GM18907 (cell line): ENCODE results near the gene HEXA.

ENCODE experiments used
- ATAC-seq: cut with Tn5 transposase; IDR thresholded peaks from one replicate; pipeline ENCODE4 v1.9.1; 2021; ENCODE audit warnings: mild to moderate bottlenecking, moderate library complexity; ENCODE audit not compliant: unreplicated experiment

The HEXA gene

DNA sequence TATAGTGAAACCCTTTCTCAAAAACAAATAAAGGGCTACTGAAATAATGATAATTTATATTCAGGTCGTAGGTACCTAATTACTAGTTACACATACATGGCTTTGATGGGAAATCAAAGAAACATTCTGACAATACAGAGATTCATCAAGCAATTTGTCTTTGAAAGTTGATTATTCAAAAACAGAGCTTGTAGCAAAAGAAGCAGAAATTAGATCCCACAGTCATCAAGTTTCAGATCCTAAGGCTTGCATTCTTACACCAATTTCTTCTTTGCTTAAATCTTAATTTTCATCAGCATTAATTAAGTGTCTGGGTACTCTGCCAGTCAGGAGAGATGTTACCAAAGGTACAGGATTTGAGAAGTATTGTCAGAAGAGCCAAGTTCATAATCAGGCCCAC lies 1.5 kb upstream of the HEXA start:
- ATAC-seq: no peak

DNA sequence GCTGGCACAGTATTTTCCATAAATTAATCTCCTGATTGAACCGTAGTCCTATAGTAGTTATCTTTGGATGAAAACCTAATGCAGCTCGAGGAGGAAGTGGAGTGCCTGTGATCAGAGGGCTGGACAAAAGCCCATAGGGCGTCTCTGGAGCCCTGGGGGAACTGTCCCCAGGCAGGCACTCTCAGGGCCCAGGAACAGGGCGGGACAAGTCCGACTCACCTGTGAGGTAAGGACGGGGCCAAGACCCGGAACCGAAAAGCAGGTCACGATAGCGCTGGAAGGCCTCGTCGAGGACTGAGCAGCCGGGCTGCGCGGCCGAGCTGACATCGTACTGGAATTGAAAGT lies 341 bp downstream of the HEXA start:
- ATAC-seq: peak; percentile 38

DNA sequence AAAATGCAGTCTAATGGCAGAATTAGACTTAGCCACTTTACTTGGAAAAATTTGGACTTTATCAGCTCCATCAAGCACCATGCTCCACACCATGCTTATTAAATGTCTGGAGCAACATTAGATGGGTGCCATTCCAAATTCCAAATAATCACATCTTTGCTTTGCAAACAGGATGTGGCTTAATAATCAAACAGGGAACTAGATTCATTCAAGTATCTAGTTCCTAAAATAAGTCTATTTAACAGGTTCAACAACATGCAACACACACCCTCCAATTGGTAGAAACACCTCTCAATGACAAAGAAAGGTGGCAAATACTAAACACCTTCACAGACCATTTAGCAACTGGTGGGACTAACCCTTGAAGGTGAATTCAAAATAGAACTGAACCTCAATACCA lies 3.5 kb downstream of the HEXA start:
- ATAC-seq: no peak

DNA sequence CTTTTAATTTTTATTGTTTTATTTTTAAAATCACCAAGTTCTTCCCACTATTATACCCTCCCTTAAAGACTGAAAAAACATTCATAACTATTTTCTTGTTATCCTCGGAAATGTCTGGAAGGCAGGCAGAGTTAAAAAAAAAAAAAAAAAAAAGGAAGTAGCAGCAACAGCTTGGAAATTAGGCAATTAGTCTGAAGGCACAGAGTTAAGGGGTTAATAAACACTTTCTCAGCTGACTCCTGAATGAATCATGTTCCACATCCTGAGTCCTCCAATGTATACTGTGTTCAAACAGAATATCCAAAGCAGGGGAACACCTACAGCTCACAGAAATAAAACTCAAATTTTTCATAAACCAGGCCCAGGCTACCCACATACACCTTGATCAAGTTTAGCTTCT lies 5.8 kb downstream of the HEXA start:
- no peak for ATAC-seq

DNA sequence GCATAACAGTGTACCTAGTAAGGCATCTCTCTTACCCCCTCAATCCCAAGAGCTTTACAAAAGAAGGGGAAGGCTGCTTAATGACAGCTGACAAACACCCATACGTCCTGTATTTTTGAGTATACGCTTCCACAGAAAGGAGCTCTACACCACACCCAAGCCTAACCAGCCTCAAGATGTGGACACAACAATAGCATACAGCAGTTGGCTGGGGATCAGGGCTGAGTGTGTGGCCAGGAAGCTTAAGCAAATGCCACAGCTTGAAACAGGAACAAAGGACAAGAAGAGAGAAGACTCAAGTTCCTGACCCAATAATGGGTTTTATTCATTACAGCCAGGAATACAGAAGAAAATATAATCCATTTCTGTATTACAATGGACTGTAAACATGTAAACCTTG lies 6.9 kb downstream of the HEXA start:
- ATAC-seq: no peak

DNA sequence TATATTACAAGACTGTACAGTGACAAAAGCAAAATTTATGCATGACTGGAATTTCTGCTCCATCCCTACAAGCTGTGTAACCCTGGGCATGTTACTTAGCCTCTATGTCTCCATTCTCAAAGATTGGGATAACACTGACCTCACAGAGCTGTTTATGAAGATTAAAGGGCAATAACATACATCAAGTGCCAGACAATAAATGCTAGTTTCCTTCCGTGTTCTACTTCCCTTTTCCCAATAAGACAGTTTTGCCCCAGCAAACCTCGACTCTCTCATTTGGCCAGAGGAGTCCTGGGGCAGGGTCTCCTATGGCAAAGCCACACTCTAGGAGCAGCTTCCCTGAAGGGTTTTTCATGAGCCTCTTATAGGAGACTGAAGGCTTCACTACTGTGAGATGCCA lies 7.5 kb downstream of the HEXA start:
- ATAC-seq: no peak

DNA sequence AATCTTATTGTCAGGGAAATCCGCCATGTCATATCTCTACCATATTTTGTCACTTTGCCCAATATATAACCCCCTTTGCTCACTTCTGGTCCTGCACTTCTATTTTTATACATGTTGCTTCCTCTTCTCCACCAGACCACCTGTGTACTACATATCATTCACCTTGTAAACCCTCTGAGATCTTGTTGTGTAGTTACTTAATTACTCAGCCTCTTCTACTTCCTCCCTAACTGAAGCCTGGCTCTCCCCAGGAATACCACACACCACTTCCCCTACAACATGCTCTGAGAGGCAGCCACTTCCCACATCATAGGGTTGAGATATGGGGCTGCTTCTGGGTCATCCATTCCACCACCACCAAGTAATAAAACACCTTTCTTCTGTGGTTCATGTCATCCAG lies 10.0 kb downstream of the HEXA start:
- ATAC-seq: peak; percentile 85

DNA sequence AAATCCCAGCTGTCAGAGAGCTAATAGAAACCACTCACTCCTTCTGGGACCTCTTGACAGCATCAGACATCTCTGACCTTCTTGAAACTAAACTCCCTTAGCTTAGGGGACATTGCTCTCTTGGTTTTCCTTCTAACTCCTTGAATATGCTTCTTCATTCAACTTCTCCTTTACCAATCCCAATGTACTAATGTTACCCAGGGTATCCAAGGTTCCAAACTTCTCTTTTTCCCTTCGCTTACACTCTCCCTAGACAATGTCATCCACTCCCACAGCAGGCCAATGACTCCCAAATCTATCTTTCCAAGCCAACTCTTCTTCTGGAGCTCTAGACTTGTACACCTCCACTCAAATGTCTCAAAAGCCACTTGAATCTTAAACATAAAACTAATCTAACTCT lies 14.6 kb downstream of the HEXA start:
- ATAC-seq: no peak

DNA sequence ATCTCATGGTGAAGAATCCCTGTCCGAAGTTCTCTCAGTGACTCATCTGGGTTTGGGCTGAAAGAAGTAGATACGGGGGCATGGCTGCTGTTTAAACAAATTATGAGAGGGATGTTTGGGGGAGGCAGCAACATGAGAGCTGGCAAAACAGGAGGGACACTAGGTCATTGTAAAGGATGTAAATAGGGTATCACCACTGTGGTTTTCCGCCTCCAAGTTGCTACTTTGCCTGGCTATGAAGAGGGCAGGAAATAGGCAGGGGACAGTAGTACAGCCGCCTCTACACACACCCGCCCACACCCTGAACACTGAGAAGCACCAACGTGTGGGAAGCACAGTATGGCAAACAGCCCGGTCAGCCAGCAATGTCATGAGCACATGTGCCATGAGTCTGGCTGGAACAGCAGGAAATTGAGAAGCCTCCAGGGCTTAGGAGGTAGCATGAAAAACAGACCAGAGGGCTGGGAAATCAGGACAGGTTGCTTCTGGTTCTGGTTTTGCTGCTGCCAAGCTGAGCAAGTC lies 17.1 kb downstream of the HEXA start:
- no peak for ATAC-seq

DNA sequence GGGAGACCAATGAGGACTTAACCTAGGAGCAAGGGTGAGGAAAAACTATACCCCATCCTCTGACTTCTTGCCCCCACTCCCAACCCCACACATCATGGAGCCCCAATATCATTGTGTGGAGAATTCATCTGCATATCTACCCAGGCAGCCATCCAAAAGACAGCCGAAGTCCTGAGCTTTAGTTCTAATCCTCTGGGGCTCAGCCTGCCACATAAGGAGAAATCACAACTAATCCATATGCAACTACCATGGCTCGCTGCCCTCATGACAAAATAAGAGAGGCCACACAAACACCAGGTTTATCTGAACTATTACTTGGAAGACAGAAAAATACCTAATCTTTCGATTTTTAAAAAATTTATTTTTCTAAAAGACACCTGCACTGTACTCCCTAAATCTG lies 17.7 kb downstream of the HEXA start:
- ATAC-seq: no peak

DNA sequence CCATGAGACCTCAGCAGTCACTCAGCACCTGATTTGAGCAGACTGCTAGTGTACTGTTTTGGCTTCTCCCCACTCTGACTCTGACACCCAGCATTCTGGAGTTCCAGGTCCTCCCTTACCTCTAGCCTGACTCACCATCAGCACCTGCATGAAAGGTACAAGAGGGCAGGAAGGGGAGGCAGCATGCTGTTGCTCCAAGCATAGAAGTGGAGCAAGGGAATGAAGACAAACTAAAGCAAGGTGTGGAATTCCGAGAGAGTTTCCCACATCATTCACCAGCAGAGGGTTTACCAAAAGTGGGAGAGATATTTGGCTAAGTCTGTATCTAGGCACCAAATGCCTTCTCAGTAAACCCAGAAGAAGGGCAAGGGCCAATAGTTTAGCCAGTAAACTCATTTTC lies 21.3 kb downstream of the HEXA start:
- no peak for ATAC-seq

DNA sequence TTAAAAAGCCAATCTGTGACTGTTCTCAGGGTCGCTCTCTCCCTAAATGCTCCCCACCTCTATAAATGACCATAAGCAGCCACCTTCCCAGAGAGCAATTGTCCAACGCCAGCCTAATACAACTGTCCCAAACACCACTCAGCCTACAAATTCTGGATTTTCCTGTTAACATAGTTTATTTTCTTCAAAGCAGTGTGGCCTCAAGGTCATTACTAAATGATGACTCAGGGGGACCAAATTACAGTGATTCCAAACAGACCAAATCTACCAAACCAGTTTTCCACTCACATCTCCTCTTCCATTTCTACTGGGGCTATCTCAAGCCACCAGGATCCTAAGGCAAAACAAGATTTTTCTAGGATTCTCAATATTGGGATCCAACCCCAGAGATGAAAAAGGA lies 22.5 kb downstream of the HEXA start:
- ATAC-seq: no peak

DNA sequence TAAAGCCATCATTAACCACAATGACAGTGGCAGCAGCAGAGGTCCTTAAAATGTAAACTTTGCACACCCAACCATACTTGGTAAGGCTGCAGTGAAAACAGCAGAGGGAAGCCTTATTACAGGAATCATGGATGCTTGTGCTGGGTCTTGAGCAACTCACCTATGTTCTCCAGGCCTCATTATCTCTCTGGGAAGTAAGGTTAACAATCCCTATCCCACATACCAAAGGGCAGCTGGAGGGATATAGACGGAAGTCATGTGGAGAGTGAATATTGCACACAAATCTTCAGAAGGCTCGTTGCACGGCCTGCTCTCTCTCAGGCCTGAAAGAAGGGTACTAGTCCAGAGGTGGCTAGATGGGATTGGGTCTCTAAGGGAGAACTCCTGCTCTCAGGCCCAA lies 30.0 kb downstream of the HEXA start:
- no peak for ATAC-seq

DNA sequence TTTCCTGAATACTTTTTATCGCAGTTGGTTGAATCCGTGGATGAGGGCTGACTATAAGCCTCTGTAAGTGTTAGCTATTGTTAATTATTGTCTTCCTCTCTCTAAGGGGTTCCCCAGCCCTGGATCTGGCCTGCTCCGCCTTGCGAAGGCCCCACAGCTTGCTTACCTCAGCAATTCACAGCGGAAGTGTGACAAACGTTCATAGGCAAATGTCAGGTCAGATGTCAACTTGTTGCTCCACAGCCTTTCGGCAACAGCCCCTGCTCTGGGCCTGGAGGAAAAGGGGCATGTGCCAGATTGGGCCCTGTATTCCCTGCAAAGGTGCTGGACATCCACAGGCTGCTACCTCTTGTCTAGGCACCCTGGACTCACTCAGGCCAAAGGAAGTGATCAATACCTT lies 30.5 kb downstream of the HEXA start:
- ATAC-seq: no peak

DNA sequence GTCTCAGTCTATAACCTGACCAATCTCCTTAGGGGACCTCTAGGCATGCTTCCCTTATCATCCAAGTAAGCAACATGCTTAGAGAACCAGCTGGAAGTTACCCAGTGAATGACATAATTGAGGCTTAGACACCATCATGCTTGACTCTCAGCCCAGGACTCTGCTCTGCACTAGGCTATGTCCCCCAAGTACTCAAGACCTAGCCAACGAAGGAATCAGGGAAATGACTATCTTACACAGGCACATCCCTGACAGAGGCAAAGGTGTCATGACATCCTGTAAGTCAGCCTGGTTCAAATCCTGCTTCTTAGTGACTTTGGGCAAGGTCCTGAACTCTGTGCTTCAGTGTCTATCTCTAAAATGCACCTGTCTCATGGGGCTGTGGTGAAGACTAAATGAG lies 31.2 kb downstream of the HEXA start:
- no peak for ATAC-seq

DNA sequence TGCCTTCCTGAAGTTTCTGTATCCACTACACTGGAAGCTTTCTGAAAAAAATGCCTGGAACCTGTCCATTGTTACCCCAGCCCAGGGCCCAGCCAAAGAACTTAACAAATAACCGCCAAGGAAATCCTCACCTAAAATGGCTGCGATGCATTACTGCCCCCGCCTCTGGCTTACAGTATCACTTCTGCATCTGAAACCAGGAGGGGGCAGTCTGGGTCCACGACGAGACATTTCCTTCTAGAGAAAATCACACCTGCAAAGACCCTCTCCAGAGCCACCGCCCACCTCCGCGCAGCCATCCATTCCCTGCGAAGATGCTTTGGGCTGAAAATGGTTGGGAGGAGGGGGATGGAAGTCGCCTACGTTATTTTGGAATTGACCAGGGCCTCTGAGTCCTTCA lies 33.4 kb downstream of the HEXA start:
- no peak for ATAC-seq

DNA sequence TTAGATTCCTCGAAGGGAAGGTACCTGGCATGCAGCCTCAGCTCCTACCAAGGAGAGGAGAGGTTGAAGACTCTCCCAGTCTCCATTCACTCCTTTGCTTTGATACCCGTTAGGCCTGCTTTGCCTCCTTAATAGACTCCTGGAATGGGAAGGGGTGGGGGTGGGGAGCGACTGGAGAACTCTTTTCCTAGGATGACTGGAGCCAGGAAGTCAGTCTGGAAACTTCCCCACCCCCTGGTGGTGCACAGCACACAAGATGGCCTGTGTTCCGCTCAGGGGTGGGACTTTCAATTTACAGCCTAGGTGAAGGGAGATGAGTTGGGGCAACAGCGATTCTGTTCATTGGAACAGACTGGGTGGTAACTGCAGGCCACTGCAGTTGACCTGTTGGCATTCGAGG lies 34.5 kb downstream of the HEXA start:
- ATAC-seq: no peak

DNA sequence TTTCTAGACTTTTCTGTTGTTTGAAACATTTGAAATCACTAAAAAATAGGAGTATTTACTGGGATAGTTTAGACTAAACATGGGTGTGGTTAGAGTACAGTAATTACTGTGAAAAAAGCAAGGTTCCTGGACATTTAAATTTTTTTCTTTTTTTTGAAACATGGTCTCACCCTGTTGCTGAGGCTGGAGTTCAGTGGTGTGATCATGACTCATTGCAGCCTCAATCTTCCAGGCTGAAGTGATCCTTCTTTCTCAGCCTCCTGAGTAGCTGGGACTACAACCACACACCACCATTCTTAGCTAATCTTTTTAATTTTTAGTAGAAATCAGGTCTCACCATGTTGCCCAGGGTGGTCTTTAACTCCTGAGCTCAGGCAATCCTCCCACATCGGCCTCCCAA lies 35.4 kb downstream of the HEXA start:
- ATAC-seq: no peak

DNA sequence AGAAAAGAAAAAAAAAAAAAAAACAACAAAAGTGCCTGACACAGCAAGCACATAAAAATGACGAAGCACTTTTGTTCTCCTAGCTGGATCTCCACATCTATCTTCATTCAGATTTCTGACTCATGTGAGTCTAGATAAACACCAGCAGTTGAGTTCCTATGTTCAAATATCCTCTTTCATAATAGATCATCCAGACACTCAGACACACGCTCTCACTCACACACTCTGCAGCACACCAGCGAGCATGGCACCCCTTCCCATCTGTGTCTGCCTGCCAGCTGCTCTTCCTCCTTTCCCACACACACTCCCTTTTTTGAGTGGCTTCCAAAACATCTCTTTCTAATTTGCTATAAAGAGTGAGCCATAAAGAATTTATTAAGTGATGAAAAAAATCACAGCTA lies 36.0 kb downstream of the HEXA start:
- ATAC-seq: no peak

DNA sequence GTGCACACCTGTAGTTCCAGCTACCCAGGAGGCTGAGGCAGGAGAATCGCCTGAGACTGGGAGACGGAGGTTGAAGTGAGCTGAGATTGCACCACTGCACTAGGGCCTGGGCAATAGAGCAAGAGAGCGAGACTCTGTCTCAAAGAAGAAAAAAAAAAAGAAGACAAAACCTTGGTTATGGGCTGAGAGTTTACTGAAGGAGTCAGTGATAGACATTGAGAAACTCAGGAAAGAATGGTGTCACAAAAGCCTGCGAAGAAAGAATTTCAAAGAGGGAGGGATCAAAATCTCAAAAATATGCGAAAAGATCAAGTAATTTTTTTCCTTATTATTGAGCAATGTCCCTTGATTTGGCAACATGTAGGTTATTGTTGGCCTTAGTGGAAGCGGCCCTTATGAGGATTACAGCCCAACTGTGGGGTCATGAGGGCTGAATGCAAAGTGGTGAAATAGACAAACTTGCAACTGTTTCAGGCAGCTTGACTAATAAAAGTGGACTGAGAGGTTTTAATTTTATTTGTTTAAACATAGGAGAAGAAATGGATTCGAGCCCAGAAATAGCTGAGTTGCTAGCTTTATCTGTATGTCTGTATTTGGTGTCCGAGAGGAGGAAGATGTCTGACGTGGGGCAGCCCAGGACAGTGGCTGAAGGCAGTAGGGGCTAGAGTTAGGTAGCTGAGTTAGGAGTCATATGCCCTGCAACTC lies 37.0 kb downstream of the HEXA start:
- no peak for ATAC-seq

DNA sequence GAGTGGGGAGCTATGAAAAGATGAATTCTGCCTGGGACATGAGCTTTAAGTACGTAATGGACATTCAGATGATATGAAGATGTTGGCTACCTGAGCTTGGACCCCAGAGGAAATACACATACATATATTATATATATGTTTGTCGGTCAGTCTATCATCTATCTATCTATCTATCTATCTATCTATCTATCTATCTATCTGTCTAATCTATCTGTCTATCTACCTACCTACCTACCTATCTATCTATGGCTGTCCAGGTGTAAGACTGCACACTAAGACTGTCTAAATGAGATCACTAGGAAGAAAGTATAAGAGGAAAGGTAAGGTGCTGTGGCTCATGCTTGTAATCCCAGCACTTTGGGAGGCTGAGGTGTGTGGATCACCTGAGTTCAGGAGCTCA lies 37.7 kb downstream of the HEXA start:
- no peak for ATAC-seq

DNA sequence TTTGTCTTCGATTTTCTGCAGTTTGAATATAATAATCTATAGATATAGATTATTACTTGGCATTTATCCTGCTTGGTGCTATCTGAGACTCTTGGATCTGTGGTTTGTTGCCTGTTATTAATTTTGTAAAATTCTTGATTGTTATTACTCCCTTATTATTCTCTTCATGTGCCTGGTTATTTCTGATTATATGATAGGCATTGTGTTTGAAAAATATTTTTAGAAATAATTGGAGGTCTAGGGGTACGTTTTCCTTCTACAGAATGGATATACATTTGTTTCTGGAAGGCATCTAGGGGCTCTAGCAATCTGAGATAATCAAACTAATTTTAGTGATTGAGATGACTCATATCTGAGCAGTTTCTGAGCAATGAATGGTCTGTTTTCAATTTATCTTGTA lies 41.0 kb downstream of the HEXA start:
- ATAC-seq: no peak

DNA sequence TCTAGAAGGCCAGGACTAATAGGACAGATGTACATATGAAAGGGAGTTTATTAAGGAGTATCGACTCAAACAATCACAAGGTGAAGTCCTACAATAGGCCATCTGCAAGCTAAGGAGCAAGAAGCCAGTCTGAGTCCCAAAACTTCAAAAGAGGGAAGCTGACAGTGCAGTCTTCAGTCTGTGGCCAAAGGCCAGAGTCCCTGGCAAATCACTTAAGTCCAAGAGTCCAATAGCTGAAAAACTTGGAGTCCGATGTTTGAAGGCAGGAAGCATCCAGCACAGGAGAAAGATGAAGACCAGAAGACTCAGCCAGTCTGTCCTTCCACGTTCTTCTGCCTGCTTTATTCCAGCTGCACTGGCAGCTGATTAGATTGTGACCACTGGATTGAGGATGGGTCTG lies 44.8 kb downstream of the HEXA start:
- ATAC-seq: no peak
